NCI-H1048 (cell line): ENCODE data around the gene MED13.
A peak's percentile ranks its signal among the peaks of the same experiment; 100 is the strongest.

Experiments
- DNase-seq: peaks from one replicate; lab custom pipeline; 2025; lab: John Stamatoyannopoulos, UW

The MED13 gene

GRCh38 chr17:62064791-62065563, at the start of gene MED13:
Gene MED13, minus strand, starts transcription at chr17:62065278. Its CDS starts 73 bp downstream, at chr17:62065205.
- peak; percentile 6 for DNase-seq

- no peak for DNase-seq
These were observed 47.2 kb upstream of the MED13 start for GRCh38 chr17:62112229-62112628.

- DNase-seq = no peak
These were observed 46.6 kb upstream of the MED13 start for GRCh38 chr17:62111562-62112171.

- DNase-seq = no peak
These were observed 45.9 kb upstream of the MED13 start for GRCh38 chr17:62110923-62111484.

GRCh38 chr17:62109924-62110323, 44.8 kb upstream of the MED13 start:
- DNase-seq = no peak

- DNase-seq = no peak
These were observed 44.4 kb upstream of the MED13 start for GRCh38 chr17:62109378-62109902.

GRCh38 chr17:62105861-62106260, 40.8 kb upstream of the MED13 start:
- DNase-seq = no peak

GRCh38 chr17:62105357-62105756, 40.3 kb upstream of the MED13 start:
- DNase-seq = no peak

GRCh38 chr17:62101515-62101914, 36.4 kb upstream of the MED13 start:
- DNase-seq = no peak

GRCh38 chr17:62101090-62101489, 36.0 kb upstream of the MED13 start:
- no peak for DNase-seq

GRCh38 chr17:62100055-62100454, 35.0 kb upstream of the MED13 start:
- DNase-seq = no peak

- DNase-seq = no peak
These were observed 34.5 kb upstream of the MED13 start for GRCh38 chr17:62099532-62099931.

- no peak for DNase-seq
These were observed 33.6 kb upstream of the MED13 start for GRCh38 chr17:62098623-62099231.

GRCh38 chr17:62096401-62096670, 31.3 kb upstream of the MED13 start:
- no peak for DNase-seq

- DNase-seq = no peak
These were observed 29.1 kb upstream of the MED13 start for GRCh38 chr17:62094175-62094574.

GRCh38 chr17:62093188-62094155, 28.4 kb upstream of the MED13 start:
- DNase-seq = no peak

- no peak for DNase-seq
These were observed 27.7 kb upstream of the MED13 start for GRCh38 chr17:62092784-62093183.

GRCh38 chr17:62091804-62092203, 26.7 kb upstream of the MED13 start:
- DNase-seq = no peak

- no peak for DNase-seq
These were observed 25.8 kb upstream of the MED13 start for GRCh38 chr17:62090868-62091267.

GRCh38 chr17:62090021-62090824, 25.1 kb upstream of the MED13 start:
- DNase-seq = no peak

GRCh38 chr17:62089334-62089733, 24.3 kb upstream of the MED13 start:
- no peak for DNase-seq
